Type B pancreatic cell (in vitro differentiated cells): ENCODE measurements around the gene TIPARP. TPM values are rescaled to one million over a fixed set of nuclear protein-coding genes. Genes with fewer than 3 reads are reported as not detected.

ENCODE experiments used
- DNase-seq: peaks from one replicate; pipeline ENCODE4 v3.0.0; 2021; ENCODE audit warnings: mixed read lengths; ENCODE audit not compliant: unreplicated experiment; ENCODE audit errors: extremely low spot score
- H3K27ac Mint-ChIP-seq: 2 replicates; pipeline ENCODE4 v1.8.0; 2021; ENCODE audit warnings: mild to moderate bottlenecking, mixed read lengths
- H3K27me3 Mint-ChIP-seq: 2 replicates; pipeline ENCODE4 v1.8.0; 2021; ENCODE audit warnings: mixed read lengths
- H3K36me3 Mint-ChIP-seq: 2 replicates; pipeline ENCODE4 v1.8.0; 2021; ENCODE audit warnings: mixed read lengths
- H3K4me1 Mint-ChIP-seq: one replicate; pipeline ENCODE4 v1.8.0; 2021; ENCODE audit warnings: mixed read lengths; ENCODE audit not compliant: unreplicated experiment
- H3K4me3 Mint-ChIP-seq: 2 replicates; pipeline ENCODE4 v1.8.0; 2021; ENCODE audit warnings: mild to moderate bottlenecking, mixed read lengths
- H3K9me3 Mint-ChIP-seq: 2 replicates; pipeline ENCODE4 v1.8.0; 2021; ENCODE audit warnings: mixed read lengths
- total RNA-seq: library from RNA; stranded (reverse); gene quantifications from 2 replicates; pipeline ENCODE4 v1.2.1, GENCODE V29; 2021; ENCODE audit warnings: low replicate concordance
- TF ChIP-seq, protein P1 (sequence below): fragments of 200-600 bp; sonication (generic); conservative IDR thresholded peaks from 2 replicates; pipeline ENCODE4 v1.5.0; 2021; ENCODE audit warnings: antibody characterized with exemption, mild to moderate bottlenecking

The TIPARP gene
- total RNA-seq, 1 donor from 2014 or later = 37.5 TPM

DNA sequence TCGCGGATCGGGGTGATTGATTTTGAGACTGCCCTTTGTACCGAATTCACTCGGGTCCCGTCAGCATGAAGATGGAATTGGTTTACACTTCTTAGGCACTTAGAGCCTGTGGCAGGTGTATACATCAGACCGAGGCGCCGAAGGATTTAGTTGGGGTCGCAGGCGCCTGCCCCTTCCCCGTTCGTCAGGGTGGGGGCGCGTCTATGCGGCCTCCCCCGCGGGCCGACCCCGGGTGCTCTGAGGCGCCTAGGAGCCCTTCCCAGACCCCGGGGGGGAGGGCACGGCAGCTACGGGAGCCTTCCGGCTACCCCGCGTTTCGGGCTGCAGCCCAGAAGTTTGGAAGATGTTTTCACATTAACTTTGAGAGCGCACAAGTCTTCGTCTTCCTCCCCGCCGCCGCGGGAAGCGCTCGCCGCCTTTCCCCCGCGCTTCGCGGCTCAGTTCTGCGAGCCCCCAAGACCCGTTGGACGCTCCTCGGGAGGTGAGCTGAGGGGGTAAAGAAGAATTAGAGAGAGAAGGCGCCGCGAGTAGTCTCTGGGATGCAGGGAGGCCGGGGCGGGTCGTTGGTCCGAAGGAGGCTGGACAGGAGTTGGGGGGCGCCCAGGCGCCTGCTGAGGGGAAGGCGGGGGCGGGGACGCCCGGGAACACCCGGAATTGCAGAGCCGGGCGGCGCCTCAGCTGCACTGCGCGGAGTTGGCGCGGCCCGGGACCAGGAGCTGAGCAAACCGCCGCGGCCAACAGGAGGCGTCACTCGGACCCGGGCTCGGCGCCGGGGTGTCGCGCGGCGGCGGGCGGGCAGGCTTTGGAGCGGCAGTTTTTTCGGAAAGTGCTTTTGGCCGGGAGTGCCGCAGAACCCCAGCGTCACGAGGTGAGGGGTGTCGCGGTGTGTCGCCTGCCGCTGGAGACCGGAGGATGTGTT is 780 bp downstream of the TIPARP start:
- Mint-ChIP-seq H3K27me3 (no peaks in the 10 kb centered on the region), H3K27ac (peak overlapping the region; percentile 97), H3K9me3 (no peaks in the 10 kb centered on the region), H3K4me1 (peaks cover 22% of the 10 kb centered on the region), H3K4me3 (peak overlapping the region; percentile 97), H3K36me3 (peaks cover 17% of the 10 kb centered on the region)
- TF ChIP-seq, protein P1, sequence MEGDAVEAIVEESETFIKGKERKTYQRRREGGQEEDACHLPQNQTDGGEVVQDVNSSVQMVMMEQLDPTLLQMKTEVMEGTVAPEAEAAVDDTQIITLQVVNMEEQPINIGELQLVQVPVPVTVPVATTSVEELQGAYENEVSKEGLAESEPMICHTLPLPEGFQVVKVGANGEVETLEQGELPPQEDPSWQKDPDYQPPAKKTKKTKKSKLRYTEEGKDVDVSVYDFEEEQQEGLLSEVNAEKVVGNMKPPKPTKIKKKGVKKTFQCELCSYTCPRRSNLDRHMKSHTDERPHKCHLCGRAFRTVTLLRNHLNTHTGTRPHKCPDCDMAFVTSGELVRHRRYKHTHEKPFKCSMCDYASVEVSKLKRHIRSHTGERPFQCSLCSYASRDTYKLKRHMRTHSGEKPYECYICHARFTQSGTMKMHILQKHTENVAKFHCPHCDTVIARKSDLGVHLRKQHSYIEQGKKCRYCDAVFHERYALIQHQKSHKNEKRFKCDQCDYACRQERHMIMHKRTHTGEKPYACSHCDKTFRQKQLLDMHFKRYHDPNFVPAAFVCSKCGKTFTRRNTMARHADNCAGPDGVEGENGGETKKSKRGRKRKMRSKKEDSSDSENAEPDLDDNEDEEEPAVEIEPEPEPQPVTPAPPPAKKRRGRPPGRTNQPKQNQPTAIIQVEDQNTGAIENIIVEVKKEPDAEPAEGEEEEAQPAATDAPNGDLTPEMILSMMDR = peak; percentile 77
- peak; percentile 77 for DNase-seq

DNA sequence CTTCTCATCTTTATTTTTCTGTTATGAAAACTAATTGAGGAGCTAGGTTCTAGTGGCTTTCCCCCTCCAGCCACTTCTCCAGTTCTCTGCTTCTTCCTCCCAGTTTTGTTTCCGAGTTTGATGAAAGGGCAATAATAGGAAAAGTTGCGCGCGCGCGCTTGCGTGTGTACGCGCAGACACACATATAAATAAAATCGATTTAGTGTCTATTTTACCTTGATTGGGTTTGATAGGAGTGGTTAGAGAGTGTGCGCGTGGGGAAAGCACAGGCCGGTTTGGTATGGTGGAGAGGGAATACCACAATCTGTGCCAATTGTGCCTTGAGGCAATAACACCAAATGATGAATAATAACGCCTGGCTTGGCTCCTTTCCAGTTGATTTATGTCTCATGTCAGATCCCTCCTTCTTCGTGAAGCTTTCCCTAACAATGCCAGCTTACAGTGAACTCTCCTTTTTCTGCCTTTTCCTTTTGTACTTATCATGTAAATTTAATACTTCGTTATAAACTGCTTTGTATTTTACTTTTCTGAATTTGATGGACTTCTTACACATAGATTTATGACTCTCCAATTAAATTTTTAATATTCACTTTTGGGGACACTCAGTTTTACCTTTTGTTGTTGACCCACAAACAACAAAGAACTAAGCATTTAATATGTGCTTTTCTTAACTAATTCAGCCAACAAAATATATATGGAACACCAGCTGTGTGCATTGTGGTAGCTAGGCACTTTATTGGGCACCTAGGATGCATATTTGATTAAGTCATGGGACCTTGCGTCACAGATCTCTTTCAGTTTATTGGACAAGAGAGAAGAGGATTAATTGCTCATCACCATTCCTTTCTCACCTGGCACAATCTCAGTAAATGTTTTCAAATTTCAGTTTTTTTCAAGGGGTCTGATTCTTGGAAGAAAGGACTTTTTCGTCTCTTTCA is 1.7 kb downstream of the TIPARP start:
- no peaks in the 10 kb centered on the region for H3K27me3 Mint-ChIP-seq
- no peak for DNase-seq
- H3K4me1 Mint-ChIP-seq = peaks cover 30% of the 10 kb centered on the region
- H3K36me3 Mint-ChIP-seq = peaks cover 25% of the 10 kb centered on the region
- H3K9me3 Mint-ChIP-seq = no peaks in the 10 kb centered on the region
- H3K4me3 Mint-ChIP-seq = peak overlapping the region; percentile 97
- TF ChIP-seq, protein P1 = no peak
- peak overlapping the region; percentile 87 for H3K27ac Mint-ChIP-seq

DNA sequence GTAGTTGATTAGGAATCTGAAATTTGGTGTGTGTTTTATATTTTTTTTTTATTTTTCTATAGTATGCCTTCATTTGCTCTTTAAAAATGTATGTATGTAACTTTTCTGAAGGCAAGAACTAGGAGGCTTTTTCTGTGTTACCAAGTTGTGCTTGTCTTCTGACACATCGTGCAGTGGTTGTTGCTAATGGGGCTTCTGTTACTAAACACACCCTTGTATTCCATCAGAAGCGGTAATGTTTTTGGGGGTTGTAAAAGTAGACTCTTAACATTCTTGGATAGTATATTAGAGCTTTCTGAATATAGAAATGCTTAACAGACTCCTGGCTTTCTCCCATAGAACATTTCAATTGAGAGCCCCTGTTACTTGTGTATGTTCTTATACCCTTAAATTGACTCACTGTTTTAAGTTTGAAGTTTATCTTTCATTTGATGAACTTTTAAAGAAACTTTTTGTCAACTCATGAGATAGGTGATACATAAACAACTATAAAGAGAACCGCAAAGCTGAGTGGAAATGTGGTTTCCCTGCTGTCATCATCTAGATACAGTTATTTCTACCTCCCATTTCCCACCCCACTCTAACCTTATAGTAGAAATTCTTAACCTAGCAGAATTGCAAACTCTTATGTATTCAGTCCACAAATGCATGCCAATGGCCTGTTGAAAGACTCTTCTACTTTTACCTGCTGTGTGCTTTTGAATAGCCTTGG is 2.5 kb downstream of the TIPARP start:
- peak overlapping the region; percentile 87 for H3K27ac Mint-ChIP-seq
- peaks cover 38% of the 10 kb centered on the region for H3K4me1 Mint-ChIP-seq
- no peak for DNase-seq
- TF ChIP-seq, protein P1 = no peak
- H3K36me3 Mint-ChIP-seq = peaks cover 28% of the 10 kb centered on the region
- no peaks in the 10 kb centered on the region for H3K27me3 Mint-ChIP-seq
- peak overlapping the region; percentile 97 for H3K4me3 Mint-ChIP-seq
- H3K9me3 Mint-ChIP-seq = no peaks in the 10 kb centered on the region

DNA sequence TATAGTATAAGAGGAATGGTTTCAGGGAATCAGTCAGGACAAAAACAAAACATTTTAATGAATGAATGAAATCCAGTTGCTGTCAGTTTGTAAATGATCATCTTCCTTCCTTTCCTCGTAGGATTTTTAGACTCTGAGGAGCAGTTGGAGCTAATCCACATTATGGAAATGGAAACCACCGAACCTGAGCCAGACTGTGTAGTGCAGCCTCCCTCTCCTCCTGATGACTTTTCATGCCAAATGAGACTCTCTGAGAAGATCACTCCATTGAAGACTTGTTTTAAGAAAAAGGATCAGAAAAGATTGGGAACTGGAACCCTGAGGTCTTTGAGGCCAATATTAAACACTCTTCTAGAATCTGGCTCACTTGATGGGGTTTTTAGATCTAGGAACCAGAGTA is 3.1 kb downstream of the TIPARP start:
- Mint-ChIP-seq H3K4me3 (peak overlapping the region; percentile 97), H3K4me1 (peaks cover 44% of the 10 kb centered on the region)

More for the DNA sequence above, 3.1 kb downstream of the TIPARP start:
- no peaks in the 10 kb centered on the region for H3K27me3 Mint-ChIP-seq
- TF ChIP-seq, protein P1 = no peak
- DNase-seq = no peak
- H3K27ac Mint-ChIP-seq = peak overlapping the region; percentile 55
- H3K36me3 Mint-ChIP-seq = peaks cover 28% of the 10 kb centered on the region
- no peaks in the 10 kb centered on the region for H3K9me3 Mint-ChIP-seq
